NT2/D1 (cell line): ENCODE measurements around the gene TNS2.
"Not testable (repeated sequence)": the region's sequence is repeated elsewhere in the genome, so short reads cannot be mapped to it uniquely, and the experiment has no call there.

ENCODE experiments used
- DNase-seq: peaks from one replicate; pipeline ENCODE4 v3.0.0-alpha.2; 2011; ENCODE audit warnings: low read depth, low spot score
- H3K27me3 ChIP-seq: 2 replicates; pipeline ENCODE4 v1.6.0; 2011; ENCODE audit warnings: mild to moderate bottlenecking; ENCODE audit not compliant: insufficient read length, insufficient read depth
- H3K36me3 ChIP-seq: 2 replicates; pipeline ENCODE4 v1.6.1; 2011; ENCODE audit warnings: mild to moderate bottlenecking, low read length, mixed read lengths; ENCODE audit not compliant: insufficient read depth, insufficient read length
- H3K4me1 ChIP-seq: 2 replicates; pipeline ENCODE4 v1.5.1; 2011; ENCODE audit not compliant: insufficient read depth, insufficient read length
- H3K4me3 ChIP-seq: 2 replicates; pipeline ENCODE4 v1.5.1; 2011; ENCODE audit warnings: low read depth; ENCODE audit not compliant: insufficient read length
- H3K9ac ChIP-seq: 2 replicates; pipeline ENCODE4 v1.6.0; 2011; ENCODE audit warnings: low read depth; ENCODE audit not compliant: insufficient read length
- H3K9me3 ChIP-seq: 2 replicates; pipeline ENCODE4 v1.5.1; 2011; ENCODE audit warnings: mild to moderate bottlenecking, low read length; ENCODE audit not compliant: insufficient read depth
- SUZ12 ChIP-seq: IDR thresholded peaks from 2 replicates; pipeline ENCODE4 v1.6.1; 2011; ENCODE audit not compliant: insufficient read length, insufficient read depth; ENCODE audit errors: extremely low read depth
- YY1 ChIP-seq: IDR thresholded peaks from 2 replicates; pipeline ENCODE4 v1.6.1; 2011; ENCODE audit not compliant: insufficient read length, insufficient read depth
- ZNF274 ChIP-seq: IDR thresholded peaks from 2 replicates; pipeline ENCODE4 v1.6.1; 2011; ENCODE audit warnings: mild to moderate bottlenecking, low read depth, low read length

The TNS2 gene

DNA sequence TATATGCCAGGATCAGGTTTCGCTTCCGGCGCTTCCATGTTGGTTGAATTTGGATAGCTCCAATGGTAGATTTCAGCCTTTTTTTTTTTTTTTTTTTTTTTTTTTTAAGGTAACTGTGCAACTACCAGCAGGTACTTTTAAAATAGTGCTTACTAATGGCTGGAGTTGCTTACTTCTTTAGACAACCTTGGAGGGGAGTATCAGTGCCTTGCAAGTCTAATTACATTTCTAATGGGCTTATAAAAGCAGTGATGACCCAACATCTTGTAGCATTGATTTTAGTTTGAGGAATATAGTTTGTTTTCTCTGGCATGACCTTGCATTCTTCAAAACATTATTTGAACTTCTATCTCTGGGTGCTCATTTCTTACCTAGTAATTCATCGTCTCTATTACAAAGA lies 42.5 kb upstream of the TNS2 start:
- peak overlapping the region; percentile 99 for H3K4me3 ChIP-seq
- peaks cover 45% of the 10 kb centered on the region for H3K36me3 ChIP-seq
- H3K4me1 ChIP-seq: peaks cover 6% of the 10 kb centered on the region
- TF ChIP-seq ZNF274 (no peak), YY1 (no peak), SUZ12 (no peak)
- no peaks in the 10 kb centered on the region for H3K27me3 ChIP-seq
- DNase-seq: no peak
- H3K9ac ChIP-seq: peak overlapping the region; percentile 100
- H3K9me3 ChIP-seq: no peaks in the 10 kb centered on the region

DNA sequence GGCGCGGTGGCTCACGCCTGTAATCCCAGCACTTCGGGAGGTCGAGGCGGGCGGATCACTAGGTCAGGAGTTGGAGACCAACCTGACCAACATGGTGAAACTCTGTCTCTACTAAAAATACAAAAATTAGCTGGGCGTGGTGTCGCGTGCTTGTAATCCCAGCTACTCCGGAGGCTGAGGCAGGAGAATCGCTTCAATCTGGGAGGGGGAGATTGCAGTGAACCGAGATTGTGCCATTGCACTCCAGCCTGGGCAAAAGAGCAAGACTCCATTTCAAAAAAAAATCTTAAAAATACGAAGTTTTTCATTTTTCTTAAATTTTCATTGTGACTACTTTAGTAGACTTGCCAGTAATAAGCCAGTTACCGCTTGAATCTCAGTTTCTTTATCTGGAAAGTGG lies 41.1 kb upstream of the TNS2 start:
- H3K36me3 ChIP-seq: peaks cover 55% of the 10 kb centered on the region
- H3K4me3 ChIP-seq, H3K4me1 ChIP-seq, DNase-seq, H3K9me3 ChIP-seq, H3K27me3 ChIP-seq: not testable (repeated sequence)
- peak overlapping the region; percentile 43 for H3K9ac ChIP-seq

DNA sequence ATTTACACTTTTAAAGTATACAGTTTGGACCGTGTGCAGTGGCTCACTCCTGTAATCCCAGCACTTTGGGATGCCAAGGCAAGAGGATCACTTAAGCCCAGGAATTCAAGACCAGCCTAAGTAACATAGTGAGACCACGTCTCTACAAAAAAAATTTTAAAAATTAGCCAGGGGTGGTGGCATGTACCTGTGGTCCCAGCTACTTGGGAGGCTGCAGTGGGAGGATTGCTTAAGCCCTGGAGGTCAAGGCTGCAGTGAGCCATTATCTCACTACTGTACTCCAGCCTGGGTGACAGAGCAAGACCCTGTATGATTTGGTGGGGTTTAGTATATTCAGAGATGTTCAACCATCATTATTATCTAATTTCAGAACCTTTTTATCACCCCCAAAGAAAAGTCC lies 38.9 kb upstream of the TNS2 start:
- peaks cover 6% of the 10 kb centered on the region for H3K4me1 ChIP-seq
- H3K4me3 ChIP-seq: no peak overlapping the region
- H3K9ac ChIP-seq: no peak overlapping the region
- H3K27me3 ChIP-seq: no peaks in the 10 kb centered on the region
- peaks cover 74% of the 10 kb centered on the region for H3K36me3 ChIP-seq
- no peaks in the 10 kb centered on the region for H3K9me3 ChIP-seq
- DNase-seq: no peak
- TF ChIP-seq YY1 (no peak), SUZ12 (no peak), ZNF274 (no peak)

DNA sequence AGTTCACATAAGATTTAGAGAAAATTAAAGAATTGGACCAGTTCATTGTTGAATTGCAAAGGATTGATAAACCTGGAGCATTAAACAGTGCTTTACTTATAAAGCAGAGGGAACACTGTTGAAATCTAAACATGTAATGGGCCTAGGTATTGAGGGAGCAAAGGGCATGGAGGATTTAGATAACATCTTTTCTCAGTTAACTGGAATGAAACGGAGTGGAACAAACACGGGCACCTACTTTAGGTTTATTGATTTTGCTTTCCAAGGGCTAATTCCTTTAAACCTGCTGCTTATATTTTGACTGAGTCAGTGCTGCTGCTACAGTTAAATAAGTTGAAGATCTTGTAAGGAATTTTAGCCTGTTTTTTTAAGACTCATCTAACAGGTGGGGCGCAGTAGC lies 38.0 kb upstream of the TNS2 start:
- no peaks in the 10 kb centered on the region for H3K27me3 ChIP-seq
- peaks cover 6% of the 10 kb centered on the region for H3K4me1 ChIP-seq
- peaks cover 82% of the 10 kb centered on the region for H3K36me3 ChIP-seq
- TF ChIP-seq ZNF274 (no peak), YY1 (no peak), SUZ12 (no peak)
- no peak overlapping the region for H3K9ac ChIP-seq
- no peak overlapping the region for H3K4me3 ChIP-seq
- DNase-seq: no peak
- H3K9me3 ChIP-seq: no peaks in the 10 kb centered on the region

DNA sequence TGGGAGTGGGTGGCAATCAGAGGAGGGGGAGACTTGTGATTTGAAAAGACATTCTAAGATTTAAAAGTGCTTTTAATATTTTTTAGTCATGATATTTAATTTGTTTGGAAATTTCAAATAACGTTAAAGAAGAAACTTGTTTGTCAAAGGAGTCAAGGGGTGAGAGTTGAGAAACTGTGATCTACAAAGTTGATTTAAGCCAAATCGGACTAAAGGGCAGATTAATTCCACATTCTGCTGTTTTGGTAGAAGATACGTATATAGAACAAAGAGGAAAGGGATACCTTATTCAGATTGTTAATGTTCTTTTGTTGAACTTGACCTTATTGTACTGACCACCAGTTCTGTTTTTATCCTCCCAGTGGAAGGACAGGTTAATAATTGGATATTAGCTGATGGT lies 36.9 kb upstream of the TNS2 start:
- no peak for DNase-seq
- Histone ChIP-seq H3K4me1 (peaks cover 6% of the 10 kb centered on the region), H3K4me3 (no peak overlapping the region), H3K27me3 (no peaks in the 10 kb centered on the region), H3K9ac (no peak overlapping the region), H3K9me3 (no peaks in the 10 kb centered on the region), H3K36me3 (peaks cover 82% of the 10 kb centered on the region)
- TF ChIP-seq SUZ12: no peak
- TF ChIP-seq YY1: no peak
- TF ChIP-seq ZNF274: no peak

DNA sequence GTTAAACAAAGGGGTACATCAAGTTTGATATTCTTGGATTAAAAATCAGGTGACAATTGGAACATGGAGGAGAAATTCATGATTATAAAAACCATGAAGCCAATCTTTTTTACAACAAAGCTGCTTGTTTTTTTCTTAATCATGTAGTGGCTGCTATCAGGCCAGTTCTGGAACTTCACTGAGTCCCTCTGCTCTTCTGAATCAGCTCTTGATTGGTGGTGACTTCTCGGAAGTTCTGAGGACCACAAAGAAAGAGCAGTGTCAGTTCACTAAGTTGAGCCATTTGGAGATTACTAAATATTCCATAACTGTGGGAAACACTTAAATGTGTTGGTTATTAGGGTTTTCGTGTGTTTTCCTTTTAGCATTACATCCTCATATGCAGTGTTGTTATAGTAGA lies 35.2 kb upstream of the TNS2 start:
- H3K36me3 ChIP-seq: peaks cover 82% of the 10 kb centered on the region
- no peak overlapping the region for H3K4me3 ChIP-seq
- peaks cover 6% of the 10 kb centered on the region for H3K4me1 ChIP-seq
- no peaks in the 10 kb centered on the region for H3K9me3 ChIP-seq
- no peak for DNase-seq
- no peak for TF ChIP-seq YY1
- no peak for TF ChIP-seq ZNF274
- no peak for TF ChIP-seq SUZ12
- no peaks in the 10 kb centered on the region for H3K27me3 ChIP-seq
- no peak overlapping the region for H3K9ac ChIP-seq

DNA sequence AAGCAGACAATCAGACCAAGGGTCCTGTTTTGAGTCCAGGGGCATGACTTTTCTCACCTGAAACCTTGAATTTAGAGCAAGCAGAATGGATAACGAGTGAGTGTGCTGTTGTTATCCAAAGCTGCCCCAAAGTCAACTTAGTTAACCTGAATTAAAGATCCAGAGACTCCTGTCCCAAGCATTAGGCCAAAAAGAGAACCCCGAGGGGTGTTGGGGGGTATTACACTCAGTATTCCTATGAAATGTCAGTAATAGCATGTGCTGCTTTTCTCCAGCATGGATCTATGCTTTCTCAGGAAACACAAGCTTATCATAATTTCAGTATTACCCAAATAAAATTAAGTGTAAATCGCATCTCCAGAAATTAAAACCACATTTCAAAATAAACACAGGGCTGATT lies 24.6 kb upstream of the TNS2 start:
- TF ChIP-seq SUZ12 (no peak), YY1 (no peak), ZNF274 (no peak)
- Histone ChIP-seq H3K9ac (no peak overlapping the region), H3K4me1 (no peaks in the 10 kb centered on the region), H3K9me3 (no peaks in the 10 kb centered on the region), H3K36me3 (peaks cover 91% of the 10 kb centered on the region), H3K27me3 (no peaks in the 10 kb centered on the region), H3K4me3 (no peak overlapping the region)
- DNase-seq: no peak

DNA sequence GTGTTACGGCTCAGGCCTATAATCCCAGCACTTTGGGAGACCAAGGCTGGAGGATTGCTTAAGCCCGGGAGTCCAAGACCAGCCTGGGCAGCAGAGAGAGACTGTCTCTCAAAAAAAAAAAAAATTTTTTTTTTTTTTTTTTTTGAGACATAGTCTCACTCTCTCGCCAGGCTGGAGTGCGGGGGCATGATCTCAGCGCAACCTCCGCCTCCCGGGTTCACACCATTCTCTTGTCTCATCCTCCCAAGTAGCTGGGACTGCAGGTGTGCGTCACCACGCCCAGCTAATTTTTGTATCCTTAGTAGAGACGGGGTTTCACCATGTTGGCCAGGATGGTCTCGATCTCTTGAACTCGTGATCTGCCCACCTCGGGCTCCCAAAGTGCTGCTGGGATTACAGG lies 22.9 kb upstream of the TNS2 start:
- H3K4me3 ChIP-seq, H3K27me3 ChIP-seq, DNase-seq, H3K9ac ChIP-seq, H3K9me3 ChIP-seq, H3K4me1 ChIP-seq: not testable (repeated sequence)
- peaks cover 91% of the 10 kb centered on the region for H3K36me3 ChIP-seq
